PC-9 (cell line): ENCODE results near the gene ZFX.

Experiments used
- CTCF ChIP-seq: fragments of 200-600 bp; sonication (generic); conservative IDR thresholded peaks from 2 replicates; pipeline ENCODE4 v1.6.1; 2017; ENCODE audit warnings: mixed run types, antibody characterized with exemption, mild to moderate bottlenecking, moderate library complexity
- EZH2 ChIP-seq: fragments of 200-600 bp; sonication (generic); IDR thresholded peaks from 2 replicates; pipeline ENCODE4 v1.8.0; 2017; ENCODE audit warnings: antibody characterized with exemption, low read depth

DNA sequence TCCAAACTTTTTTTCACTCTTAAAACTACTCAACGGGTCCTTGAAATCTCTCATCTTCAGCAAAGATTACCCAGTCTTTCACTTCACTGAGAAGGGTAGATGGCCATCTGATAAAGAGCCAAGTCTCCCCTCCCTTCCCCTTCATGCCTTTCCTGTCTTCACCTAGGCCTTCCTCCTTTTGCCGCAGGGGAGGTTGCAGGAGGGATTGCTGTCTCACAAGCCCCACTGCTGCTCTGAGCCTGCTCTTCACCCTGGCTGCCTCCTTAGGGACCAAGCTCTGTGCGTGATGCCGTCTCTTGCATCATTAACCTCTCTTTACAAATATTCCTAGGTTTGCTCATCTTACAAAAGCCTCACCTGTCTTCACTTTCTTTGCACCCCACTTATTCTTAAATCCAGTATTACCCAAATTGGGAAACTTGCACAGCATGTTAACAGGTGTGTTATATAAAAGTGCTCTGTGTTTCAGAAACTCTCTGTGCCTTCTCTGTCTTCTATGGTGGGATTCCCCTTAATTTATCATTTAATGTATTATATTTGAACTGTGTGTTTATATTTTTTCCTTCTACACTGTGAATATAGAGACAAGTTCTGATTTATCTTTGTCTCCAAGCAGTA is 3.8 kb downstream of the ZFX start:
- TF ChIP-seq CTCF = no peak
- no peak for TF ChIP-seq EZH2
